HepG2 (cell line): Measurements from ENCODE around the gene ITM2B. TPM values are rescaled to one million over a fixed set of nuclear protein-coding genes. Genes with fewer than 3 reads are reported as not detected.

ENCODE experiments used
- ARHGAP35 ChIP-seq: sonication (generic); formaldehyde crosslinking; IDR thresholded peaks from 2 replicates; pipeline ENCODE4 v1.9.0; 2022; ENCODE audit warnings: mild to moderate bottlenecking, inconsistent platforms, moderate library complexity, missing genetic modification reagents, borderline replicate concordance
- ESRRA ChIP-seq: sonication (generic); formaldehyde crosslinking; IDR thresholded peaks from 2 replicates; pipeline ENCODE4 v1.5.1; 2020; ENCODE audit warnings: mild to moderate bottlenecking, low read depth, missing genetic modification reagents
- FOXO4 ChIP-seq: sonication (generic); formaldehyde crosslinking; conservative IDR thresholded peaks from 2 replicates; pipeline ENCODE4 v1.8.1; 2023; ENCODE audit warnings: missing genetic modification reagents
- HBP1 ChIP-seq: IDR thresholded peaks from 2 replicates; pipeline ENCODE4 v1.6.1; 2016; ENCODE audit warnings: low read depth, control low read depth
- HNF4G ChIP-seq, 2 experiments: sonication (generic) in 1 of 2; formaldehyde crosslinking in 1 of 2; IDR thresholded peaks; 2 replicates each; pipeline versions ENCODE4 v1.4.0 to v1.6.1; 2011 to 2020; ENCODE audit warnings: borderline replicate concordance in 2 of 2, low read depth in 2 of 2, mild to moderate bottlenecking in 2 of 2, low read length in 1 of 2, missing genetic modification reagents in 1 of 2, moderate library complexity in 1 of 2
- KAT7 ChIP-seq: IDR thresholded peaks from 2 replicates; pipeline ENCODE4 v1.6.1; 2018; ENCODE audit warnings: borderline replicate concordance, missing compliant biosample characterization
- KDM4B ChIP-seq: sonication (generic); formaldehyde crosslinking; IDR thresholded peaks from 2 replicates; pipeline ENCODE4 v1.4.0; 2020; ENCODE audit warnings: missing genetic modification reagents
- MTA3 ChIP-seq: sonication (generic); formaldehyde crosslinking; IDR thresholded peaks from 2 replicates; pipeline ENCODE4 v1.4.0; 2020; ENCODE audit warnings: missing genetic modification reagents
- MTF1 ChIP-seq: sonication (generic); formaldehyde crosslinking; IDR thresholded peaks from 2 replicates; pipeline ENCODE4 v1.5.0; 2020; ENCODE audit warnings: missing genetic modification reagents
- PTBP1 ChIP-seq: fragments of 200-400 bp; formaldehyde crosslinking; IDR thresholded peaks from 2 replicates; pipeline ENCODE4 v1.6.1; 2018; ENCODE audit warnings: low read length, low read depth; ENCODE audit not compliant: poor library complexity, severe bottlenecking
- RXRB ChIP-seq: IDR thresholded peaks from 2 replicates; pipeline ENCODE4 v1.6.1; 2016; ENCODE audit warnings: borderline replicate concordance, missing genetic modification reagents, missing compliant biosample characterization
- YEATS2 ChIP-seq: sonication (generic); formaldehyde crosslinking; IDR thresholded peaks from 2 replicates; pipeline ENCODE4 v1.4.0; 2020; ENCODE audit warnings: missing genetic modification reagents, borderline replicate concordance
- ZEB1 ChIP-seq: IDR thresholded peaks from 2 replicates; pipeline ENCODE4 v1.6.1; 2012; ENCODE audit warnings: mild to moderate bottlenecking, low read depth, inconsistent platforms; ENCODE audit not compliant: insufficient replicate concordance
- ZFP36L1 ChIP-seq: sonication (generic); formaldehyde crosslinking; IDR thresholded peaks from 2 replicates; pipeline ENCODE4 v1.8.0; 2022; ENCODE audit warnings: mild to moderate bottlenecking, missing genetic modification reagents, moderate library complexity
- ZHX2 ChIP-seq, 2 experiments: sonication (generic) in 1 of 2; formaldehyde crosslinking in 1 of 2; IDR thresholded peaks; 2 replicates each; pipeline versions ENCODE4 v1.6.1 to v1.9.0; 2014 to 2022; ENCODE audit warnings: antibody characterized with exemption in 1 of 2, borderline replicate concordance in 1 of 2, inconsistent platforms in 1 of 2, low read depth in 1 of 2, missing genetic modification reagents in 1 of 2
- ZMYM4 ChIP-seq: sonication (generic); formaldehyde crosslinking; IDR thresholded peaks from 2 replicates; pipeline ENCODE4 v1.8.1; 2023; ENCODE audit warnings: mild to moderate bottlenecking, missing genetic modification reagents
- ZNF256 ChIP-seq: sonication (generic); formaldehyde crosslinking; conservative IDR thresholded peaks from 2 replicates; pipeline ENCODE4 v1.4.0; 2020; ENCODE audit warnings: missing genetic modification reagents
- ZNF562 ChIP-seq: sonication (generic); formaldehyde crosslinking; IDR thresholded peaks from 2 replicates; pipeline ENCODE4 v1.8.0; 2022; ENCODE audit warnings: missing genetic modification reagents, borderline replicate concordance
- ZNF564 ChIP-seq: sonication (generic); formaldehyde crosslinking; IDR thresholded peaks from 2 replicates; pipeline ENCODE4 v1.8.1; 2023; ENCODE audit warnings: mild to moderate bottlenecking, missing genetic modification reagents
- ZSCAN25 ChIP-seq: sonication (generic); formaldehyde crosslinking; IDR thresholded peaks from 2 replicates; pipeline ENCODE4 v1.8.0; 2022; ENCODE audit warnings: mild to moderate bottlenecking, missing genetic modification reagents
- polyA plus RNA-seq, 8 experiments: library from polyadenylated mRNA; depleted of rRNA in 3 of 8; stranded (reverse) in 7 of 8; unstranded in 1 of 8; fragments of >200 nt; fragmentation: Illumina TruSeq in 4 of 8; extraction: Trizol in 4 of 8; gene quantifications; 2 replicates each; pipeline versions ENCODE4 v1.2.1 to v1.2.3, GENCODE V29; 2011 to 2016; ENCODE audit warnings: low read depth in 4 of 8, missing spikeins in 1 of 8, mixed read lengths in 1 of 8; ENCODE audit not compliant: insufficient read depth in 1 of 8
- total RNA-seq, 5 experiments: library from RNA; depleted of rRNA; stranded (reverse); fragments of >200 nt; fragmentation: Illumina TruSeq; extraction: Trizol; gene quantifications; 2 replicates each; pipeline ENCODE4 v1.2.3, GENCODE V29; 2016; ENCODE audit warnings: low read depth in 1 of 5

Gene ITM2B
- total and polyA plus RNA-seq, 2 of the 13 experiments (the other 11 are each of a cell fraction or from before 2014, with no cell fraction given): 158 to 373 TPM

- no peak for TF ChIP-seq ZHX2 (IDR thresholded peaks at IDR 0.05; ENCODE audit: low read depth)
- TF ChIP-seq ZHX2 (CRISPR knock-in tag; IDR thresholded peaks at IDR 0.05; ENCODE audit: borderline replicate concordance): peak; percentile 69
- TF ChIP-seq ESRRA (CRISPR knock-in tag): no peak
- no peak; the same call in 1 of the 2 replicates for TF ChIP-seq ZSCAN25 (CRISPR knock-in tag)
- no peak for TF ChIP-seq ZNF562 (CRISPR knock-in tag)
- no peak for TF ChIP-seq MTA3 (CRISPR knock-in tag)
- TF ChIP-seq ARHGAP35 (CRISPR knock-in tag): no peak; the same call in 1 of the 2 replicates
- peak; percentile 25; the same call in 1 of the 2 replicates for TF ChIP-seq KAT7 (CRISPR knock-in tag)
- peak; percentile 54; the same call in 1 of the 2 replicates for TF ChIP-seq ZMYM4 (CRISPR knock-in tag)
- no peak for TF ChIP-seq ZFP36L1 (CRISPR knock-in tag)
- 0 out of 2 replicates have a peak, but pooled peaks have one; percentile 5 for TF ChIP-seq HBP1 (CRISPR knock-in tag)
- TF ChIP-seq ZNF564 (CRISPR knock-in tag): no peak
- no peak for TF ChIP-seq KDM4B (CRISPR knock-in tag)
- no peak for TF ChIP-seq FOXO4 (CRISPR knock-in tag)
- no peak for TF ChIP-seq ZNF256 (CRISPR knock-in tag)
- TF ChIP-seq PTBP1: no peak
- no peak for TF ChIP-seq RXRB (CRISPR knock-in tag)
- TF ChIP-seq MTF1: no peak
- no peak for TF ChIP-seq ZEB1
- TF ChIP-seq HNF4G (IDR thresholded peaks at IDR 0.05; ENCODE audit: borderline replicate concordance, low read depth, low read length): no peak
- no peak for TF ChIP-seq HNF4G (CRISPR knock-in tag; IDR thresholded peaks at IDR 0.05; ENCODE audit: borderline replicate concordance, low read depth)
- no peak for TF ChIP-seq YEATS2 (CRISPR knock-in tag)
Observed at GRCh38 chr13:48233046-48233888, at the start of gene ITM2B (continued).
